ENCODE data around the gene ADAM17. TPM values are rescaled to one million over a fixed set of nuclear protein-coding genes. Genes with fewer than 3 reads are reported as not detected.

The ADAM17 gene
- polyA plus RNA-seq, 5 donors: 30.3 to 46.7 (median 41.8) TPM

Other genes starting within 250 kb of the ADAM17 start
- 100 to 1,000 TPM in 1 of 5 donors, 10 to 100 TPM in 4; 72.3 to 102 (median 82.1) TPM for gene ITGB1BP1, start 132.3 kb downstream of the ADAM17 start, polyA plus RNA-seq (ENCODE audit: insufficient read depth in 1 of 5, insufficient read length in 5 of 5, low replicate concordance in 1 of 5)
- 10 to 100 TPM; 40.3 to 56.1 (median 44.6) TPM for gene CPSF3, start 132.2 kb downstream of the ADAM17 start, polyA plus RNA-seq (ENCODE audit: insufficient read depth in 1 of 5, insufficient read length in 5 of 5, low replicate concordance in 1 of 5)
- gene IAH1, start 81.3 kb downstream of the ADAM17 start, polyA plus RNA-seq (ENCODE audit: insufficient read depth in 1 of 5, insufficient read length in 5 of 5, low replicate concordance in 1 of 5): 10 to 100 TPM; 49.1 to 60.6 (median 55.2) TPM
- 100 to 1,000 TPM; 346 to 454 (median 391) TPM for gene YWHAQ, start 75.2 kb upstream of the ADAM17 start, polyA plus RNA-seq (ENCODE audit: insufficient read depth in 1 of 5, insufficient read length in 5 of 5, low replicate concordance in 1 of 5)

Data from right lung (tissue), 5 donors.